Endodermal cell (in vitro differentiated cells): Measurements from ENCODE around the gene GRM4. TPM values are rescaled to one million over a fixed set of nuclear protein-coding genes. Genes with fewer than 3 reads are reported as not detected.

Source experiments
- DNase-seq: peaks from one replicate; pipeline ENCODE4 v3.0.0-alpha.2; 2017
- H3K27ac ChIP-seq: 2 replicates; pipeline ENCODE4 v1.5.1; 2013; ENCODE audit warnings: mild to moderate bottlenecking, low read depth, low read length, moderate library complexity
- H3K27me3 ChIP-seq: 2 replicates; pipeline ENCODE4 v1.6.1; 2013; ENCODE audit warnings: mild to moderate bottlenecking, low read length, moderate library complexity; ENCODE audit not compliant: insufficient read depth, control insufficient read depth, poor library complexity, severe bottlenecking
- H3K36me3 ChIP-seq: 2 replicates; pipeline ENCODE4 v1.7.0; 2013; ENCODE audit warnings: mild to moderate bottlenecking, low read length, moderate library complexity; ENCODE audit not compliant: control insufficient read depth, insufficient read depth
- H3K4me1 ChIP-seq: one replicate; pipeline ENCODE4 v1.7.0; 2013; ENCODE audit warnings: low read length; ENCODE audit not compliant: control insufficient read depth, insufficient read depth
- H3K4me3 ChIP-seq: 2 replicates; pipeline ENCODE4 v1.5.1; 2013; ENCODE audit warnings: mild to moderate bottlenecking, low read length, moderate library complexity
- H3K9ac ChIP-seq: 2 replicates; pipeline ENCODE4 v1.6.1; 2013; ENCODE audit warnings: mild to moderate bottlenecking, low read length, moderate library complexity; ENCODE audit not compliant: poor library complexity, severe bottlenecking; ENCODE audit errors: extremely low read depth
- H3K9me3 ChIP-seq: 2 replicates; pipeline ENCODE4 v1.6.1; 2013; ENCODE audit warnings: mild to moderate bottlenecking, low read length, moderate library complexity; ENCODE audit not compliant: control insufficient read depth
- H3K27ac Mint-ChIP-seq: 2 replicates; pipeline ENCODE4 v1.8.0; 2020; ENCODE audit warnings: mixed read lengths
- H3K27me3 Mint-ChIP-seq: 2 replicates; pipeline ENCODE4 v1.8.0; 2021; ENCODE audit warnings: mild to moderate bottlenecking, mixed read lengths; ENCODE audit not compliant: insufficient read depth
- H3K36me3 Mint-ChIP-seq: 2 replicates; pipeline ENCODE4 v1.8.0; 2020; ENCODE audit warnings: low read depth, mixed read lengths
- H3K4me1 Mint-ChIP-seq: 2 replicates; pipeline ENCODE4 v1.8.0; 2020; ENCODE audit warnings: mixed read lengths
- H3K4me3 Mint-ChIP-seq: 2 replicates; pipeline ENCODE4 v1.8.0; 2020; ENCODE audit warnings: mild to moderate bottlenecking, moderate library complexity, mixed read lengths
- H3K9me3 Mint-ChIP-seq: 2 replicates; pipeline ENCODE4 v1.8.0; 2020; ENCODE audit warnings: mild to moderate bottlenecking, mixed read lengths
- CTCF ChIP-seq: fragments of 200-600 bp; sonication (generic); conservative IDR thresholded peaks from 2 replicates; pipeline ENCODE4 v1.5.0; 2021; ENCODE audit warnings: antibody characterized with exemption, mild to moderate bottlenecking
- WGBS, 2 experiments: methylation state at CpG; one replicate each; pipeline versions ENCODE4 v1.1.5 to v1.1.7; 2013; ENCODE audit warnings: missing lambda C conversion rate in 2 of 2, mixed read lengths in 1 of 2; ENCODE audit not compliant: insufficient coverage in 1 of 2, insufficient read length in 1 of 2; 5-methylcytosine and 5-hydroxymethylcytosine counted together
- total RNA-seq, 2 donors: library from RNA; stranded (reverse); fragmentation: NEBNext Ultra II Directional in 1 of 2; extraction: Animal tissue kit (Norgen Biotek cat#: 25700) in 1 of 2; gene quantifications; 2 replicates in 1 of 2; 3 replicates in 1 of 2; pipeline ENCODE4 v1.2.1, GENCODE V29; 2021

GRM4 gene
- total RNA-seq, 2 donors from 2014 or later: 3.1 to 9.1 TPM

GRCh38 chr6:33975661-33976436, 170.0 kb downstream of the GRM4 start:
- Histone ChIP-seq H3K27me3 (peaks cover 27% of the 10 kb centered on the region), H3K9ac (no peak overlapping the region), H3K36me3 (no peaks in the 10 kb centered on the region), H3K9me3 (peaks cover 3% of the 10 kb centered on the region), H3K27ac (no peak overlapping the region), H3K4me1 (no peaks in the 10 kb centered on the region), H3K4me3 (no peak overlapping the region)
- H3K36me3 Mint-ChIP-seq: no peaks in the 10 kb centered on the region
- H3K4me1 Mint-ChIP-seq: peaks cover 22% of the 10 kb centered on the region
- DNase-seq: peak; percentile 74
- no peak overlapping the region for H3K27ac Mint-ChIP-seq
- H3K27me3 Mint-ChIP-seq: peaks cover 46% of the 10 kb centered on the region
- peak overlapping the region; percentile 46 for H3K4me3 Mint-ChIP-seq
- H3K9me3 Mint-ChIP-seq: peaks cover 7% of the 10 kb centered on the region
- 27 to 30% methylated on average over 23 to 42 of the region's 44 CpGs for WGBS, 2 experiments
- no peak for TF ChIP-seq CTCF

GRCh38 chr6:33974471-33974870, 171.4 kb downstream of the GRM4 start:
- Mint-ChIP-seq H3K36me3 (no peaks in the 10 kb centered on the region), H3K9me3 (peaks cover 7% of the 10 kb centered on the region), H3K27me3 (peaks cover 45% of the 10 kb centered on the region), H3K4me3 (no peak overlapping the region), H3K4me1 (peaks cover 21% of the 10 kb centered on the region), H3K27ac (no peak overlapping the region)
- peaks cover 3% of the 10 kb centered on the region for H3K9me3 ChIP-seq
- H3K36me3 ChIP-seq: no peaks in the 10 kb centered on the region
- peak; percentile 72 for DNase-seq
- no peaks in the 10 kb centered on the region for H3K4me1 ChIP-seq
- TF ChIP-seq CTCF: no peak
- no peak overlapping the region for H3K27ac ChIP-seq
- no peak overlapping the region for H3K4me3 ChIP-seq
- WGBS, 2 experiments: 24% methylated on average over 2 of the region's 2 CpGs; no CpG with 5 or more reads in 1 of the 2 experiments
- no peak overlapping the region for H3K9ac ChIP-seq
- peaks cover 27% of the 10 kb centered on the region for H3K27me3 ChIP-seq

GRCh38 chr6:33974030-33974429, 171.9 kb downstream of the GRM4 start:
- TF ChIP-seq CTCF: no peak
- Mint-ChIP-seq H3K27ac (no peak overlapping the region), H3K27me3 (peaks cover 45% of the 10 kb centered on the region), H3K4me3 (no peak overlapping the region), H3K36me3 (no peaks in the 10 kb centered on the region), H3K4me1 (peaks cover 16% of the 10 kb centered on the region), H3K9me3 (peaks cover 7% of the 10 kb centered on the region)
- H3K36me3 ChIP-seq: no peaks in the 10 kb centered on the region
- no peak overlapping the region for H3K9ac ChIP-seq
- H3K27me3 ChIP-seq: peaks cover 27% of the 10 kb centered on the region
- DNase-seq: no peak
- 89 to 98% methylated on average over 4 of the region's 4 CpGs for WGBS, 2 experiments
- no peak overlapping the region for H3K4me3 ChIP-seq
- no peak overlapping the region for H3K27ac ChIP-seq
- no peaks in the 10 kb centered on the region for H3K4me1 ChIP-seq
- H3K9me3 ChIP-seq: peaks cover 3% of the 10 kb centered on the region
